K562 (cell line): ENCODE data around the gene POMGNT2. TPM values are rescaled to one million over a fixed set of nuclear protein-coding genes. Genes with fewer than 3 reads are reported as not detected.

ENCODE experiments used
- ATAC-seq: fragments of 200-7000 bp; cut with Tn5 transposase; 3 replicates; pipeline ENCODE4 v1.9.1; 2020; ENCODE audit warnings: moderate library complexity
- BruUV-seq: library from RNA; stranded (reverse); fragments of 400-500 nt; replicated peaks from 2 replicates; lab custom pipeline; 2021; lab: Mats Ljungman, UMichigan
- CTCF ChIA-PET: fragments of 300-600 bp; formaldehyde crosslinking; extraction: SDS; loops from one replicate; lab custom pipeline; 2021; ENCODE audit warnings: low intra/inter-chr PET ratio; lab: Yijun Ruan, JAX
- POLR2A ChIA-PET: fragments of 300-600, 350-650 bp; sonication (Branson Sonifier 250); formaldehyde crosslinking; extraction: SDS; loops from one replicate; lab custom pipeline; 2021; ENCODE audit warnings: antibody characterized with exemption, inconsistent platforms; lab: Yijun Ruan, JAX
- DNase-seq, 4 experiments: peaks; one replicate each; pipeline versions ENCODE4 v3.0.0 to v3.0.0-alpha.2; 2011 to 2018; ENCODE audit warnings: low spot score in 3 of 4, mixed read lengths in 3 of 4; ENCODE audit errors: extremely low read depth in 1 of 4
- FAIRE-seq: peaks from 2 replicates; lab custom pipeline; 2011; peaks lifted over from hg19 to GRCh38; lab: Jason Lieb, UNC
- H2AFZ ChIP-seq: 2 replicates; pipeline ENCODE4 v1.6.0; 2011; ENCODE audit warnings: low read depth, low read length, control low read depth, inconsistent platforms
- H3K27ac ChIP-seq: fragments of 200-600 bp; 3 replicates; pipeline ENCODE4 v1.8.0; 2011; ENCODE audit warnings: low read depth, mild to moderate bottlenecking, control low read depth, inconsistent platforms, low read length, moderate library complexity, mixed read lengths; ENCODE audit errors: extremely low read depth
- H3K27me3 ChIP-seq, 2 experiments: fragments of 300-600 bp in 1 of 2; 2 replicates in 1 of 2; 3 replicates in 1 of 2; pipeline versions ENCODE4 v1.6.0 to v1.8.0; 2011; ENCODE audit warnings: inconsistent platforms in 2 of 2, low read length in 2 of 2, mild to moderate bottlenecking in 1 of 2, mixed read lengths in 1 of 2, moderate library complexity in 1 of 2; ENCODE audit not compliant: control insufficient read depth in 2 of 2, insufficient read depth in 2 of 2
- H3K36me3 ChIP-seq: fragments of 300-600 bp; 3 replicates; pipeline ENCODE4 v1.8.0; 2011; ENCODE audit warnings: mild to moderate bottlenecking, low read length, inconsistent platforms; ENCODE audit not compliant: control insufficient read depth, insufficient read depth
- H3K4me1 ChIP-seq, 2 experiments: fragments of 200-600 bp in 1 of 2; replicated peaks in 1 of 2; 2 replicates in 1 of 2; 3 replicates in 1 of 2; pipeline versions ENCODE4 v1.5.1 to v1.8.0; 2011; ENCODE audit warnings: inconsistent platforms in 2 of 2, low read length in 2 of 2, mild to moderate bottlenecking in 1 of 2, mixed read lengths in 1 of 2, moderate library complexity in 1 of 2; ENCODE audit not compliant: control insufficient read depth in 2 of 2, insufficient read depth in 2 of 2
- H3K4me2 ChIP-seq: 2 replicates; pipeline ENCODE4 v1.6.1; 2011; ENCODE audit warnings: low read length, control low read depth, inconsistent platforms, mixed read lengths; ENCODE audit not compliant: insufficient read depth
- H3K4me3 ChIP-seq: fragments of 200-600 bp; sonication (generic), shearing (Covaris generic); 2 replicates; pipeline ENCODE4 v1.5.1; 2016; ENCODE audit warnings: control low read depth, inconsistent platforms
- H3K79me2 ChIP-seq: fragments of 200-600 bp; 3 replicates; pipeline ENCODE4 v1.8.0; 2011; ENCODE audit warnings: low read length, inconsistent platforms; ENCODE audit not compliant: control insufficient read depth, insufficient read depth
- H3K9ac ChIP-seq, 2 experiments: 2 replicates each; pipeline versions ENCODE4 v1.6.0 to v1.6.1; 2011; ENCODE audit warnings: low read depth in 2 of 2, low read length in 2 of 2, control low read depth in 1 of 2, inconsistent platforms in 1 of 2, mild to moderate bottlenecking in 1 of 2, mixed read lengths in 1 of 2; ENCODE audit not compliant: insufficient read depth in 1 of 2
- H3K9me1 ChIP-seq: one replicate; pipeline ENCODE4 v1.6.0; 2011; ENCODE audit warnings: inconsistent platforms, mild to moderate bottlenecking, low read length, moderate library complexity; ENCODE audit not compliant: control insufficient read depth, insufficient read depth
- H3K9me3 ChIP-seq: replicated peaks from 2 replicates; pipeline ENCODE4 v1.5.1; 2011; ENCODE audit warnings: low read depth, low read length, inconsistent platforms; ENCODE audit not compliant: control insufficient read depth, insufficient read depth
- H4K20me1 ChIP-seq: replicated peaks from 2 replicates; pipeline ENCODE4 v1.6.1; 2011; ENCODE audit warnings: low read length, inconsistent platforms, mixed read lengths; ENCODE audit not compliant: control insufficient read depth, insufficient read depth
- CBX3 ChIP-seq, 2 experiments: IDR thresholded peaks; 1 replicate in 1 of 2; 2 replicates in 1 of 2; pipeline ENCODE4 v1.6.1; 2012; ENCODE audit warnings: inconsistent platforms in 2 of 2, low read length in 2 of 2, borderline replicate concordance in 1 of 2, control low read depth in 1 of 2
- FOSL1 ChIP-seq: fragments of 200-800 bp; sonication (Bioruptor generic); conservative IDR thresholded peaks from 2 replicates; pipeline ENCODE4 v1.6.1; 2016; ENCODE audit warnings: missing genetic modification characterization, missing compliant biosample characterization
- RBM25 ChIP-seq: fragments of 200-400 bp; formaldehyde crosslinking; IDR thresholded peaks from 2 replicates; pipeline ENCODE4 v1.6.1; 2018; ENCODE audit warnings: low read length, low read depth, moderate library complexity; ENCODE audit not compliant: severe bottlenecking
- TCF7L2 ChIP-seq: fragments of 150-350 bp; IDR thresholded peaks from 2 replicates; pipeline ENCODE4 v1.6.1; 2016; ENCODE audit warnings: low read depth, mild to moderate bottlenecking, low read length, moderate library complexity
- TRIM24 ChIP-seq, 2 experiments: fragments of 450-650 bp; IDR thresholded peaks; 2 replicates each; pipeline ENCODE4 v1.6.1; 2016
- TRIM28 ChIP-seq: fragments of 450-650 bp; IDR thresholded peaks from 2 replicates; pipeline ENCODE4 v1.6.1; 2017
- ZFP30 ChIP-seq: fragments of 250-450 bp; sonication (Bioruptor Pico); IDR thresholded peaks from 2 replicates; pipeline ENCODE4 v1.8.0; 2022; ENCODE audit warnings: moderate library complexity, mild to moderate bottlenecking, inconsistent platforms, borderline replicate concordance
- ZNF280A ChIP-seq: fragments of 450-650 bp; IDR thresholded peaks from 2 replicates; pipeline ENCODE4 v1.6.1; 2018; ENCODE audit warnings: mild to moderate bottlenecking, low read depth; ENCODE audit not compliant: partially characterized antibody
- ZNF512 ChIP-seq: IDR thresholded peaks from 2 replicates; pipeline ENCODE4 v1.6.1; 2016; ENCODE audit warnings: missing genetic modification characterization, missing compliant biosample characterization
- ZNF589 ChIP-seq: fragments of 200-800 bp; sonication (Bioruptor generic); IDR thresholded peaks from 2 replicates; pipeline ENCODE4 v1.6.1; 2016; ENCODE audit warnings: low read depth, missing genetic modification characterization, missing compliant biosample characterization
- in situ Hi-C: fragments of 300-500 bp; cut with MboI; formaldehyde crosslinking; loops from 4 replicates; pipeline ENCODE4 v1.15.0; 2018; ENCODE audit warnings: inconsistent platforms, mixed read lengths
- intact Hi-C: fragments of 100-400 bp; cut with micrococcal nuclease; formaldehyde crosslinking; loops from 2 replicates; pipeline ENCODE4 v1.14.2; 2022
- polyA plus RNA-seq, 8 experiments: library from polyadenylated mRNA; depleted of rRNA in 4 of 8; stranded (reverse) in 5 of 8; unstranded in 3 of 8; fragments of >200 nt; fragmentation: Nextera tagmentation in 2 of 8; fragmentation: Illumina TruSeq in 1 of 8; extraction: Ambion mirVana in 2 of 8; extraction: Trizol in 1 of 8; gene quantifications; 2 replicates each; pipeline versions ENCODE4 v1.2.1 to v1.2.3, GENCODE V29; 2011 to 2014; ENCODE audit warnings: inconsistent platforms in 1 of 8, missing spikeins in 1 of 8
- total RNA-seq, 7 experiments: library from RNA; depleted of rRNA in 6 of 7; stranded (reverse); fragments of >200 nt in 6 of 7; fragmentation: Illumina TruSeq in 2 of 7; extraction: Trizol in 2 of 7; gene quantifications; 2 replicates each; pipeline versions ENCODE4 v1.2.1 to v1.2.3, GENCODE V29; 2011 to 2021; ENCODE audit warnings: low replicate concordance in 1 of 7
- TF ChIP-seq, protein P1 (sequence below): fragments of 250-450 bp; sonication (Bioruptor Pico); IDR thresholded peaks from 2 replicates; pipeline ENCODE4 v1.5.1; 2021; ENCODE audit warnings: mild to moderate bottlenecking

POMGNT2 gene
- total and polyA plus RNA-seq, 9 of the 15 experiments (the other 6 are each of a cell fraction or from before 2014, with no cell fraction given), result 0.65 to 14.1 (median 10.3) TPM

- Histone ChIP-seq H3K4me1 (no peaks in the 10 kb centered on the region), H2AFZ (no peak overlapping the region), H4K20me1 (no peaks in the 10 kb centered on the region), H3K79me2 (no peaks in the 10 kb centered on the region), H3K9ac (no peak overlapping the region), H3K9me1 (no peaks in the 10 kb centered on the region), H3K36me3 (no peaks in the 10 kb centered on the region), H3K27ac (no peak overlapping the region), H3K4me3 (no peak overlapping the region), H3K4me2 (no peak overlapping the region), H3K27me3 (peaks cover 3 to 9% of the 10 kb centered on the region in 2 experiments; a peak in 4 of 5 replicates), H3K9me3 (no peaks in the 10 kb centered on the region)
- no peak for TF ChIP-seq FOSL1 (tag)
- TF ChIP-seq, protein P1, sequence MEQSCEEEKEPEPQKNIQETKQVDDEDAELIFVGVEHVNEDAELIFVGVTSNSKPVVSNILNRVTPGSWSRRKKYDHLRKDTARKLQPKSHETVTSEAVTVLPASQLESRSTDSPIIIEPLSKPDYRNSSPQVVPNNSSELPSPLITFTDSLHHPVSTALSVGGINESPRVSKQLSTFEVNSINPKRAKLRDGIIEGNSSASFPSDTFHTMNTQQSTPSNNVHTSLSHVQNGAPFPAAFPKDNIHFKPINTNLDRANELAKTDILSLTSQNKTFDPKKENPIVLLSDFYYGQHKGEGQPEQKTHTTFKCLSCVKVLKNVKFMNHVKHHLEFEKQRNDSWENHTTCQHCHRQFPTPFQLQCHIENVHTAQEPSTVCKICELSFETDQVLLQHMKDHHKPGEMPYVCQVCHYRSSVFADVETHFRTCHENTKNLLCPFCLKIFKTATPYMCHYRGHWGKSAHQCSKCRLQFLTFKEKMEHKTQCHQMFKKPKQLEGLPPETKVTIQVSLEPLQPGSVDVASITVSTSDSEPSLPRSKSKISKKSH (CRISPR knock-in tag), result 0 out of 2 replicates have a peak, but pooled peaks have one; percentile 44
- TF ChIP-seq RBM25, result peak; percentile 21
- 0 out of 3 replicates have a peak, but pooled peaks of 1 of the 2 experiments have one; percentile 54 for TF ChIP-seq CBX3 (IDR thresholded peaks at IDR 0.05; ENCODE audit: borderline replicate concordance in 1 of 2, low read length in 2 of 2)
- TF ChIP-seq TRIM24 (IDR thresholded peaks at IDR 0.05), result 0 out of 4 replicates have a peak, but pooled peaks of 1 of the 2 experiments have one; percentile 19
- 0 out of 2 replicates have a peak, but pooled peaks have one; percentile 18 for TF ChIP-seq ZNF512 (tag)
- TF ChIP-seq ZNF589 (CRISPR knock-in tag), result no peak
- TF ChIP-seq ZFP30, result peak; percentile 98
- peak; percentile 78; the same call in 1 of the 2 replicates for TF ChIP-seq TRIM28
- TF ChIP-seq ZNF280A, result peak; percentile 71
- TF ChIP-seq TCF7L2, result no peak
- ATAC-seq (no peak), FAIRE-seq (no peak), DNase-seq (no peak)
- no TSS peak for BruUV-seq
- intact Hi-C loops (no loop called here), in situ Hi-C loops (no loop called here)
- CTCF ChIA-PET, result no interaction called here
- POLR2A ChIA-PET, result interaction anchor here (0.7 kb wide), 1 partner anchor 524 kb away, joined by 4 read pairs; no protein-coding TSS in a partner anchor
Measured at GRCh38 chr3:43123895-43124294, 18.0 kb upstream of the POMGNT2 start.
